Tibial nerve (tissue), 4 donors: ENCODE results near the gene DOCK1.

Source experiments
- EP300 ChIP-seq, 2 donors: sonication (generic); formaldehyde crosslinking; IDR thresholded peaks; one replicate each; pipeline ENCODE4 v1.6.1; 2017; ENCODE audit warnings: antibody characterized with exemption in 2 of 2, mild to moderate bottlenecking in 1 of 2
- POLR2A ChIP-seq, 2 donors: fragments of 450-650 bp; IDR thresholded peaks; one replicate each; pipeline ENCODE4 v1.6.1; 2017; ENCODE audit warnings: antibody characterized with exemption in 2 of 2, mild to moderate bottlenecking in 2 of 2, moderate library complexity in 2 of 2
- TF ChIP-seq, protein P1 (sequence below), 5 experiments: fragments of 200-600 bp in 3 of 5; fragments of 450-650 bp in 2 of 5; sonication (generic) in 3 of 5; IDR thresholded peaks; one replicate each; pipeline ENCODE4 v1.5.1; 2016 to 2019; ENCODE audit warnings: antibody characterized with exemption in 5 of 5, mild to moderate bottlenecking in 3 of 5, moderate library complexity in 2 of 5

DNA sequence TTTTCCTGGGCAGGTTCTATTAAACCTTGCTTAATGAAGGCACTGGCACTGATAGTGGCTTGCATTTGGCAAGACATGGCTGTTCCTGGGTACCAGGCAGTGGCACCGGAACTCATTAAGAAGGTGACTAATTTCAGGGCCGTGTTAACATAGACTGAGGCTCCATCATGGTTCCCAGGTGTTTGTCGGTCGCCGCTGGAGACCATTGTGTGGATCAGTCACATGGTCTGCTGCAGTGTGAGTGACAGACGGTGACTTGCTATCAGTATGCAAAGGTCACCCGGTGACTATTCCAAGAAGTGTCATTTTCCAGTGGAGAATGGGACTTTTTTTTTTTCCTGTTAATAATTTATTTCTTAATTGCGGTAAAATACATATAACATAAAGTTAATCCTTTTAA lies 184.9 kb downstream of the DOCK1 start:
- TF ChIP-seq, protein P1, sequence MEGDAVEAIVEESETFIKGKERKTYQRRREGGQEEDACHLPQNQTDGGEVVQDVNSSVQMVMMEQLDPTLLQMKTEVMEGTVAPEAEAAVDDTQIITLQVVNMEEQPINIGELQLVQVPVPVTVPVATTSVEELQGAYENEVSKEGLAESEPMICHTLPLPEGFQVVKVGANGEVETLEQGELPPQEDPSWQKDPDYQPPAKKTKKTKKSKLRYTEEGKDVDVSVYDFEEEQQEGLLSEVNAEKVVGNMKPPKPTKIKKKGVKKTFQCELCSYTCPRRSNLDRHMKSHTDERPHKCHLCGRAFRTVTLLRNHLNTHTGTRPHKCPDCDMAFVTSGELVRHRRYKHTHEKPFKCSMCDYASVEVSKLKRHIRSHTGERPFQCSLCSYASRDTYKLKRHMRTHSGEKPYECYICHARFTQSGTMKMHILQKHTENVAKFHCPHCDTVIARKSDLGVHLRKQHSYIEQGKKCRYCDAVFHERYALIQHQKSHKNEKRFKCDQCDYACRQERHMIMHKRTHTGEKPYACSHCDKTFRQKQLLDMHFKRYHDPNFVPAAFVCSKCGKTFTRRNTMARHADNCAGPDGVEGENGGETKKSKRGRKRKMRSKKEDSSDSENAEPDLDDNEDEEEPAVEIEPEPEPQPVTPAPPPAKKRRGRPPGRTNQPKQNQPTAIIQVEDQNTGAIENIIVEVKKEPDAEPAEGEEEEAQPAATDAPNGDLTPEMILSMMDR (IDR thresholded peaks at IDR 0.05): no peak
- TF ChIP-seq POLR2A (IDR thresholded peaks at IDR 0.05): no peak
- no peak for TF ChIP-seq EP300 (IDR thresholded peaks at IDR 0.05)
